HG03521 (cell line): Measurements from ENCODE around the gene MPV17L2.
"Not testable (repeated sequence)": the region's sequence is repeated elsewhere in the genome, so short reads cannot be mapped to it uniquely, and the experiment has no call there.

Experiments used
- ATAC-seq: cut with Tn5 transposase; IDR thresholded peaks from one replicate; pipeline ENCODE4 v1.9.1; 2021; ENCODE audit warnings: mild to moderate bottlenecking, moderate library complexity; ENCODE audit not compliant: unreplicated experiment

The MPV17L2 gene

GRCh38 chr19:18192673-18193387 is at the start of gene MPV17L2:
Gene MPV17L2 (plus strand): TSS chr19:18193218. CDS start chr19:18193282, 64 bp downstream.
- peak; percentile 81 for ATAC-seq

GRCh38 chr19:18143902-18144301 is 49.1 kb upstream of the MPV17L2 start:
- ATAC-seq, result no peak

GRCh38 chr19:18144361-18144760 is 48.7 kb upstream of the MPV17L2 start:
- no peak for ATAC-seq

GRCh38 chr19:18144906-18145305 is 48.1 kb upstream of the MPV17L2 start:
- ATAC-seq, result no peak

GRCh38 chr19:18145391-18145999 is 47.5 kb upstream of the MPV17L2 start:
- no peak for ATAC-seq

GRCh38 chr19:18147396-18147795 is 45.6 kb upstream of the MPV17L2 start:
- ATAC-seq, result no peak

GRCh38 chr19:18149596-18149975 is 43.4 kb upstream of the MPV17L2 start:
- no peak for ATAC-seq

- no peak for ATAC-seq
Observed at GRCh38 chr19:18150776-18151624, 42.0 kb upstream of the MPV17L2 start.

GRCh38 chr19:18152442-18152816 is 40.6 kb upstream of the MPV17L2 start:
- ATAC-seq, result peak; percentile 66

- peak; percentile 62 for ATAC-seq
Observed at GRCh38 chr19:18152817-18153555, 40.0 kb upstream of the MPV17L2 start, which contains the start of gene PIK3R2. Gene PIK3R2 (plus strand): TSS chr19:18153163. CDS start chr19:18155880, 2,717 bp downstream.

- ATAC-seq, result no peak
Observed at GRCh38 chr19:18153556-18154134, 39.4 kb upstream of the MPV17L2 start.

- no peak for ATAC-seq
Observed at GRCh38 chr19:18155095-18156087, 37.6 kb upstream of the MPV17L2 start.

GRCh38 chr19:18156268-18156667 is 36.8 kb upstream of the MPV17L2 start:
- no peak for ATAC-seq

- ATAC-seq, result no peak
Observed at GRCh38 chr19:18156841-18157464, 36.1 kb upstream of the MPV17L2 start.

GRCh38 chr19:18157465-18158063 is 35.5 kb upstream of the MPV17L2 start:
- no peak for ATAC-seq

GRCh38 chr19:18158467-18158866 is 34.6 kb upstream of the MPV17L2 start:
- ATAC-seq, result no peak

GRCh38 chr19:18159059-18159616 is 33.9 kb upstream of the MPV17L2 start:
- not testable (repeated sequence) for ATAC-seq

- no peak for ATAC-seq
Observed at GRCh38 chr19:18159810-18160209, 33.2 kb upstream of the MPV17L2 start.
